HEK293 (cell line): Measurements from ENCODE around the gene PPP1R14C.

Experiments
- CTCF ChIA-PET: fragments of 350-600 bp; formaldehyde crosslinking; extraction: SDS; loops from one replicate; lab custom pipeline; 2021; ENCODE audit warnings: antibody characterized with exemption; lab: Yijun Ruan, JAX
- POLR2A ChIA-PET: fragments of 300-600 bp; formaldehyde crosslinking; extraction: SDS; loops from one replicate; lab custom pipeline; 2020; ENCODE audit warnings: antibody characterized with exemption, inconsistent platforms; lab: Yijun Ruan, JAX
- H3K27ac ChIP-seq: fragments of 200-500 bp; sonication (Bioruptor generic); 2 replicates; pipeline ENCODE4 v1.5.1; 2014; ENCODE audit warnings: low read depth, low read length, control low read depth, inconsistent platforms; ENCODE audit errors: extremely low read depth
- H3K36me3 ChIP-seq, 2 experiments: fragments of 200-500 bp in 1 of 2; sonication (Bioruptor generic) in 1 of 2; 1 replicate in 1 of 2; 2 replicates in 1 of 2; pipeline ENCODE4 v1.5.1; 2014 to 2017; ENCODE audit warnings: inconsistent platforms in 2 of 2, low read length in 2 of 2; ENCODE audit not compliant: control insufficient read depth in 2 of 2, insufficient read depth in 1 of 2
- H3K4me1 ChIP-seq: fragments of 200-500 bp; sonication (Bioruptor generic); 2 replicates; pipeline ENCODE4 v1.5.1; 2014; ENCODE audit warnings: mild to moderate bottlenecking, low read length, inconsistent platforms; ENCODE audit not compliant: control insufficient read depth, insufficient read depth
- H3K4me3 ChIP-seq: 2 replicates; pipeline ENCODE4 v1.5.1; 2011; ENCODE audit warnings: low read depth, mild to moderate bottlenecking, control low read depth, low read length, moderate library complexity
- H3K9me3 ChIP-seq: fragments of 200-500 bp; sonication (Bioruptor generic); 2 replicates; pipeline ENCODE4 v1.5.1; 2014; ENCODE audit warnings: low read depth, low read length, inconsistent platforms; ENCODE audit not compliant: control insufficient read depth, insufficient read depth
- IKZF3 ChIP-seq: fragments of 450-650 bp; IDR thresholded peaks from 2 replicates; pipeline ENCODE4 v1.5.0; 2018; ENCODE audit warnings: missing biosample characterization, mild to moderate bottlenecking, missing genetic modification characterization, moderate library complexity
- KLF9 ChIP-seq: fragments of 450-650 bp; formaldehyde crosslinking; IDR thresholded peaks from 2 replicates; pipeline ENCODE4 v1.5.1; 2016; ENCODE audit warnings: missing biosample characterization, missing genetic modification characterization, low read depth
- MZF1 ChIP-seq: fragments of 450-650 bp; formaldehyde crosslinking; IDR thresholded peaks from 2 replicates; pipeline ENCODE4 v1.5.1; 2017; ENCODE audit warnings: missing biosample characterization, missing genetic modification characterization, borderline replicate concordance
- ZBTB1 ChIP-seq: fragments of 450-650 bp; formaldehyde crosslinking; IDR thresholded peaks from 2 replicates; pipeline ENCODE4 v1.5.1; 2016; ENCODE audit warnings: missing biosample characterization, missing genetic modification characterization
- ZBTB17 ChIP-seq: fragments of 450-650 bp; formaldehyde crosslinking; IDR thresholded peaks from 2 replicates; pipeline ENCODE4 v1.5.1; 2016; ENCODE audit warnings: missing biosample characterization, missing genetic modification characterization
- ZBTB20 ChIP-seq: fragments of 450-650 bp; formaldehyde crosslinking; IDR thresholded peaks from 2 replicates; pipeline ENCODE4 v1.5.1; 2016; ENCODE audit warnings: missing biosample characterization, missing genetic modification characterization
- ZBTB21 ChIP-seq: fragments of 450-650 bp; formaldehyde crosslinking; IDR thresholded peaks from 2 replicates; pipeline ENCODE4 v1.5.1; 2017; ENCODE audit warnings: missing biosample characterization, missing genetic modification characterization
- ZFP3 ChIP-seq: fragments of 450-650 bp; formaldehyde crosslinking; IDR thresholded peaks from 2 replicates; pipeline ENCODE4 v1.5.1; 2016; ENCODE audit warnings: low read depth, missing biosample characterization, missing genetic modification characterization
- ZNF121 ChIP-seq: fragments of 450-650 bp; formaldehyde crosslinking; IDR thresholded peaks from 2 replicates; pipeline ENCODE4 v1.5.1; 2016; ENCODE audit warnings: missing biosample characterization, missing genetic modification characterization
- ZNF155 ChIP-seq: fragments of 450-650 bp; formaldehyde crosslinking; IDR thresholded peaks from 2 replicates; pipeline ENCODE4 v1.5.1; 2016; ENCODE audit warnings: missing biosample characterization, missing genetic modification characterization
- ZNF311 ChIP-seq: fragments of 450-650 bp; formaldehyde crosslinking; IDR thresholded peaks from 2 replicates; pipeline ENCODE4 v1.5.1; 2017; ENCODE audit warnings: missing biosample characterization, missing genetic modification characterization, borderline replicate concordance
- ZNF341 ChIP-seq: fragments of 450-650 bp; formaldehyde crosslinking; IDR thresholded peaks from 2 replicates; pipeline ENCODE4; 2016; ENCODE audit warnings: low read depth, missing biosample characterization, missing genetic modification characterization
- ZNF350 ChIP-seq: fragments of 450-650 bp; formaldehyde crosslinking; IDR thresholded peaks from 2 replicates; pipeline ENCODE4 v1.5.0; 2017; ENCODE audit warnings: missing biosample characterization, mild to moderate bottlenecking, missing genetic modification characterization
- ZNF391 ChIP-seq: fragments of 450-650 bp; formaldehyde crosslinking; IDR thresholded peaks from 2 replicates; pipeline ENCODE4 v1.5.1; 2016; ENCODE audit warnings: low read depth, missing biosample characterization, missing genetic modification characterization, borderline replicate concordance
- ZNF473 ChIP-seq: fragments of 450-650 bp; formaldehyde crosslinking; IDR thresholded peaks from 2 replicates; pipeline ENCODE4 v1.5.1; 2017; ENCODE audit warnings: missing biosample characterization, missing genetic modification characterization
- ZNF600 ChIP-seq: fragments of 450-650 bp; formaldehyde crosslinking; IDR thresholded peaks from 2 replicates; pipeline ENCODE4 v1.5.1; 2016; ENCODE audit warnings: missing biosample characterization, missing genetic modification characterization
- TF ChIP-seq, protein P1 (sequence below): fragments of 450-650 bp; formaldehyde crosslinking; IDR thresholded peaks from 2 replicates; pipeline ENCODE4 v1.5.1; 2016; ENCODE audit warnings: missing biosample characterization, missing genetic modification characterization
- TF ChIP-seq, protein P2 (sequence below): fragments of 450-650 bp; formaldehyde crosslinking; conservative IDR thresholded peaks from 2 replicates; pipeline ENCODE4 v1.5.1; 2016; ENCODE audit warnings: low read depth, missing biosample characterization, missing genetic modification characterization
- TF ChIP-seq, protein P3 (sequence below): fragments of 450-650 bp; formaldehyde crosslinking; IDR thresholded peaks from 2 replicates; pipeline ENCODE4 v1.5.1; 2016; ENCODE audit warnings: missing biosample characterization, missing genetic modification characterization, borderline replicate concordance

PPP1R14C gene

DNA sequence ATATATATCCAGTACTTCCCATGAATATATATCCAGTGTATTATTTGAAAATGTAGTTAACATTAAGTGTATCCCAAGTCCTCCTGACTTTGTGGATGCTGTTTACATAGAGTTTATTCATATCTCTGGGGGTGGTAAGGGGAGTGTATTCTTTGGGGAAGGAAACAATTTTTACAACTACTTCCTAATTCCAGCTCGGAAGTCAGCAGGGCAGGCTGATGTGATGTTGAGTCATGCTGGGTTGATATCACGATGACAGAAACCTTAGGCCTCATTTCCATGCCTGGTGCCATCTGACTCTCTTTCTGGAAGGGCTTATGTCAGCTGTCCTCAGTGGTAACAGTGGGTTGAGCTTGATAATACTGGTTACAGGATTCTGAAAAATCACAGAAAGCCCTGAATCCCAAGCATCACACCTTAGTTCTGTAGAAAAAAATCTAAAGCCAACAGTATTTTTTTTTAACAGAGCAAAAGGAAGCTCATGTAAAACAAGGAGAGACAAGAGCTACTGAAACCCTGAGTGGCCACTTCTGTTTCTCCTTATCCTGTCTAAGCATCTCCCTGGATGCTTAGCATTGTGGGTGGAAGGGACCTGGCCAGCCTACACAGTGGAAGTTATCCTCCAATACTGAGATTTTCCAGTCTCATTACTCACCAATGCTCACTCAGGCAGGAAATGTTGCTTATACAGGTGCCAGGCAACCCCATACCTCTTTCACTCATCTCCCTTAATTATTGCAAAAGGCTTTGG, 150.8 kb downstream of the PPP1R14C start (continued):
- TF ChIP-seq, protein P1, sequence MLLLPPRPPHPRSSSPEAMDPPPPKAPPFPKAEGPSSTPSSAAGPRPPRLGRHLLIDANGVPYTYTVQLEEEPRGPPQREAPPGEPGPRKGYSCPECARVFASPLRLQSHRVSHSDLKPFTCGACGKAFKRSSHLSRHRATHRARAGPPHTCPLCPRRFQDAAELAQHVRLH (tag by site-specific recombination), result no peak
- TF ChIP-seq KLF9 (tag by site-specific recombination), result no peak
- TF ChIP-seq ZNF311 (tag by site-specific recombination), result no peak
- TF ChIP-seq, protein P2, sequence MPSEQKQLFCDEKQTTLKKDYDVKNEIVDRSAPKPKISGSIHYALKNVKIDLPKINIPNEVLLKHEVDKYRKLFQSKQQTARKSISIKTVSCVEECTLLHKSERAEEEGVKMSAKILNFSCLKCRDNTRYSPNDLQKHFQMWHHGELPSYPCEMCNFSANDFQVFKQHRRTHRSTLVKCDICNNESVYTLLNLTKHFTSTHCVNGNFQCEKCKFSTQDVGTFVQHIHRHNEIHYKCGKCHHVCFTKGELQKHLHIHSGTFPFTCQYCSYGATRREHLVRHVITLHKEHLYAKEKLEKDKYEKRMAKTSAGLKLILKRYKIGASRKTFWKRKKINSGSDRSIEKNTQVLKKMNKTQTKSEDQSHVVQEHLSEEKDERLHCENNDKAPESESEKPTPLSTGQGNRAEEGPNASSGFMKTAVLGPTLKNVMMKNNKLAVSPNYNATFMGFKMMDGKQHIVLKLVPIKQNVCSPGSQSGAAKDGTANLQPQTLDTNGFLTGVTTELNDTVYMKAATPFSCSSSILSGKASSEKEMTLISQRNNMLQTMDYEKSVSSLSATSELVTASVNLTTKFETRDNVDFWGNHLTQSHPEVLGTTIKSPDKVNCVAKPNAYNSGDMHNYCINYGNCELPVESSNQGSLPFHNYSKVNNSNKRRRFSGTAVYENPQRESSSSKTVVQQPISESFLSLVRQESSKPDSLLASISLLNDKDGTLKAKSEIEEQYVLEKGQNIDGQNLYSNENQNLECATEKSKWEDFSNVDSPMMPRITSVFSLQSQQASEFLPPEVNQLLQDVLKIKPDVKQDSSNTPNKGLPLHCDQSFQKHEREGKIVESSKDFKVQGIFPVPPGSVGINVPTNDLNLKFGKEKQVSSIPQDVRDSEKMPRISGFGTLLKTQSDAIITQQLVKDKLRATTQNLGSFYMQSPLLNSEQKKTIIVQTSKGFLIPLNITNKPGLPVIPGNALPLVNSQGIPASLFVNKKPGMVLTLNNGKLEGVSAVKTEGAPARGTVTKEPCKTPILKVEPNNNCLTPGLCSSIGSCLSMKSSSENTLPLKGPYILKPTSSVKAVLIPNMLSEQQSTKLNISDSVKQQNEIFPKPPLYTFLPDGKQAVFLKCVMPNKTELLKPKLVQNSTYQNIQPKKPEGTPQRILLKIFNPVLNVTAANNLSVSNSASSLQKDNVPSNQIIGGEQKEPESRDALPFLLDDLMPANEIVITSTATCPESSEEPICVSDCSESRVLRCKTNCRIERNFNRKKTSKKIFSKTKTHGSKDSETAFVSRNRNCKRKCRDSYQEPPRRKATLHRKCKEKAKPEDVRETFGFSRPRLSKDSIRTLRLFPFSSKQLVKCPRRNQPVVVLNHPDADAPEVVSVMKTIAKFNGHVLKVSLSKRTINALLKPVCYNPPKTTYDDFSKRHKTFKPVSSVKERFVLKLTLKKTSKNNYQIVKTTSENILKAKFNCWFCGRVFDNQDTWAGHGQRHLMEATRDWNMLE (tag by site-specific recombination), result peak; percentile 45; the same call in 1 of the 2 replicates
- TF ChIP-seq, protein P3, sequence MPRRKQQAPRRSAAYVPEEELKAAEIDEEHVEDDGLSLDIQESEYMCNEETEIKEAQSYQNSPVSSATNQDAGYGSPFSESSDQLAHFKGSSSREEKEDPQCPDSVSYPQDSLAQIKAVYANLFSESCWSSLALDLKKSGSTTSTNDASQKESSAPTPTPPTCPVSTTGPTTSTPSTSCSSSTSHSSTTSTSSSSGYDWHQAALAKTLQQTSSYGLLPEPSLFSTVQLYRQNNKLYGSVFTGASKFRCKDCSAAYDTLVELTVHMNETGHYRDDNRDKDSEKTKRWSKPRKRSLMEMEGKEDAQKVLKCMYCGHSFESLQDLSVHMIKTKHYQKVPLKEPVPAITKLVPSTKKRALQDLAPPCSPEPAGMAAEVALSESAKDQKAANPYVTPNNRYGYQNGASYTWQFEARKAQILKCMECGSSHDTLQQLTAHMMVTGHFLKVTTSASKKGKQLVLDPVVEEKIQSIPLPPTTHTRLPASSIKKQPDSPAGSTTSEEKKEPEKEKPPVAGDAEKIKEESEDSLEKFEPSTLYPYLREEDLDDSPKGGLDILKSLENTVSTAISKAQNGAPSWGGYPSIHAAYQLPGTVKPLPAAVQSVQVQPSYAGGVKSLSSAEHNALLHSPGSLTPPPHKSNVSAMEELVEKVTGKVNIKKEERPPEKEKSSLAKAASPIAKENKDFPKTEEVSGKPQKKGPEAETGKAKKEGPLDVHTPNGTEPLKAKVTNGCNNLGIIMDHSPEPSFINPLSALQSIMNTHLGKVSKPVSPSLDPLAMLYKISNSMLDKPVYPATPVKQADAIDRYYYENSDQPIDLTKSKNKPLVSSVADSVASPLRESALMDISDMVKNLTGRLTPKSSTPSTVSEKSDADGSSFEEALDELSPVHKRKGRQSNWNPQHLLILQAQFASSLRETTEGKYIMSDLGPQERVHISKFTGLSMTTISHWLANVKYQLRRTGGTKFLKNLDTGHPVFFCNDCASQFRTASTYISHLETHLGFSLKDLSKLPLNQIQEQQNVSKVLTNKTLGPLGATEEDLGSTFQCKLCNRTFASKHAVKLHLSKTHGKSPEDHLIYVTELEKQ, result no peak
- TF ChIP-seq ZNF341, result no peak
- 0 out of 2 replicates have a peak, but pooled peaks have one; percentile 24 for TF ChIP-seq ZBTB21 (tag by site-specific recombination)
- TF ChIP-seq ZBTB20 (tag by site-specific recombination), result peak; percentile 60; the same call in 1 of the 2 replicates
- no peak for TF ChIP-seq ZNF391 (tag by site-specific recombination)
- TF ChIP-seq ZBTB17 (tag by site-specific recombination), result no peak
- TF ChIP-seq ZNF600, result no peak
- no peak for TF ChIP-seq ZNF155 (tag by site-specific recombination)
- no peak for TF ChIP-seq ZNF473 (tag by site-specific recombination)
- TF ChIP-seq MZF1 (tag by site-specific recombination), result no peak
- TF ChIP-seq, all 188 proteins: peak for 8

DNA sequence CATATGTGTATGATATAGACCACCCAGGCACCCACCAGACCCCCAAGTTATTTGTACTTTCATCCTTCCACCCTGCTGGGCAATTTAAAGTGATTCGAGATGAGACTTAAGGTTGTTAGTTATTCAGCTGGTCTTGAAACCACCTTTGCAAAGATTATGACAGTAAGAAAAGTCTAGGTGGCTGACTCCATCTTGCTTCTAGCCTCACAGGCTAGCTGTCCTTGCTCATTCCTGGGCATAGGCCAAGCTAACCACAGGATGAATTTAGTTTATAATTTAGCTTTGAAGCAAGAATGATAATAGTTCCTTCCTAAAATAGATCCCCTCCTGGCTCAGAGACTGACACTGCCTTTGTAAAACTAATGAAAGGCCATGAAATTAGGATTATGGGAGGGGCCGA, 154.0 kb downstream of the PPP1R14C start:
- H3K4me3 ChIP-seq, result no peak overlapping the region
- H3K4me1 ChIP-seq, result no peaks in the 10 kb centered on the region
- H3K9me3 ChIP-seq, result no peaks in the 10 kb centered on the region
- H3K27ac ChIP-seq, result no peak overlapping the region
- POLR2A ChIA-PET, result interaction anchor here (0.6 kb wide), 1 partner anchor 154 kb away, joined by 8 read pairs; the partner anchor contains the start of gene PPP1R14C
- no peaks in the 10 kb centered on the region for H3K36me3 ChIP-seq
- no peak for TF ChIP-seq ZBTB1 (tag by site-specific recombination)
- no peak for TF ChIP-seq ZNF121
- no peak for TF ChIP-seq ZFP3 (tag by site-specific recombination)
- no peak for TF ChIP-seq IKZF3
- TF ChIP-seq ZNF350 (tag by site-specific recombination), result no peak
- TF ChIP-seq, all 188 proteins: peak for 0
- CTCF ChIA-PET, result interaction anchor here (0.6 to 0.8 kb wide), 2 partner anchors 67 to 130 kb away, joined by 3 read pairs; no protein-coding TSS in a partner anchor
